ENCODE results near the gene KDM4C.
"Not testable (repeated sequence)": the region's sequence is repeated elsewhere in the genome, so short reads cannot be mapped to it uniquely, and the experiment has no call there.

The KDM4C gene

DNA sequence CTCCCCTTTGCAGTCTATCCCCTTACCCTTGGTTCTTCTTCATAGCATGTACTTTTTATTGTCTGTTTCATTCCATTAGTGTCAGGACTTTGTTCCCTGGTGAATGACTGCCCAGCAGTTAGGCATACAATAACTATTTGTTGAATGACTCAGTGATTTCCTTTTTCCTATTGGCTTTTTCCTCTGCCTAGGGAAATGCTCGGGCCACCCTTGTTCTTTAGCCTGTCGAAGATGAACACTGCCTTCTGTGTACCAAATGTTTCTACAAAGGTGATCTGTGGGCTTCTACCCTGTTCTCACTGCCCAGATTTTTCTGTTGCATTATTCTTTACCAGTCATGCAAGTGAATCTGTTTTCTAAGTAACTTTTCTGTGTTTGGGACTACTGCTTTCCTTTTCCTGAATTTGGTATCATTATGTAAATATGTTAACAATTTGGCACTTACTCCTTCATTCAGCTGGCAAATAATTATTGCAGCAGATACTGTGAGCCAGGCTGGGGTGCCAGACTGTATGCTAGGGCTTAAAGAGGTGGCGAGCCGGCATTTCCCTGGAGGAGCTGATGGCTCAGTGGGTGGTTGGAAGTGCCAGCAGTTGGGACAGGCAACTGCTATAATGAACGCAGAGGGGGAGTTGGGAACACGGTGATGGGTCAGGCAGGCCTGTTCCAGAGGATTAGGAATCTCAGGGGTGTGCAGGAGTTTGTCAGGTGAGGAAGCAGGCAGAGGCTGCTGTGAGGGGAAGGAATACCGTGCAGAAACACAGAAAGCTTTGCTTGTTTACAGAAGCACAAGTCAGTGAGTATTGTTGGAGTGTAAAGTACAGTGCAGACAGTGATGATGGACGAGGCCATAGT, 30.6 kb downstream of the KDM4C start:
- DNase-seq = no peak
- Histone ChIP-seq H3K27me3 (no peaks in the 10 kb centered on the region), H3K36me3 (no peaks in the 10 kb centered on the region), H3K9me3 (no peaks in the 10 kb centered on the region), H3K4me1 (no peaks in the 10 kb centered on the region), H3K4me3 (ENCODE audit: low read depth, low read length) (no peak overlapping the region)
- TF ChIP-seq, protein P1, sequence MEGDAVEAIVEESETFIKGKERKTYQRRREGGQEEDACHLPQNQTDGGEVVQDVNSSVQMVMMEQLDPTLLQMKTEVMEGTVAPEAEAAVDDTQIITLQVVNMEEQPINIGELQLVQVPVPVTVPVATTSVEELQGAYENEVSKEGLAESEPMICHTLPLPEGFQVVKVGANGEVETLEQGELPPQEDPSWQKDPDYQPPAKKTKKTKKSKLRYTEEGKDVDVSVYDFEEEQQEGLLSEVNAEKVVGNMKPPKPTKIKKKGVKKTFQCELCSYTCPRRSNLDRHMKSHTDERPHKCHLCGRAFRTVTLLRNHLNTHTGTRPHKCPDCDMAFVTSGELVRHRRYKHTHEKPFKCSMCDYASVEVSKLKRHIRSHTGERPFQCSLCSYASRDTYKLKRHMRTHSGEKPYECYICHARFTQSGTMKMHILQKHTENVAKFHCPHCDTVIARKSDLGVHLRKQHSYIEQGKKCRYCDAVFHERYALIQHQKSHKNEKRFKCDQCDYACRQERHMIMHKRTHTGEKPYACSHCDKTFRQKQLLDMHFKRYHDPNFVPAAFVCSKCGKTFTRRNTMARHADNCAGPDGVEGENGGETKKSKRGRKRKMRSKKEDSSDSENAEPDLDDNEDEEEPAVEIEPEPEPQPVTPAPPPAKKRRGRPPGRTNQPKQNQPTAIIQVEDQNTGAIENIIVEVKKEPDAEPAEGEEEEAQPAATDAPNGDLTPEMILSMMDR (IDR thresholded peaks at IDR 0.05; ENCODE audit: low read depth, low read length) = no peak

DNA sequence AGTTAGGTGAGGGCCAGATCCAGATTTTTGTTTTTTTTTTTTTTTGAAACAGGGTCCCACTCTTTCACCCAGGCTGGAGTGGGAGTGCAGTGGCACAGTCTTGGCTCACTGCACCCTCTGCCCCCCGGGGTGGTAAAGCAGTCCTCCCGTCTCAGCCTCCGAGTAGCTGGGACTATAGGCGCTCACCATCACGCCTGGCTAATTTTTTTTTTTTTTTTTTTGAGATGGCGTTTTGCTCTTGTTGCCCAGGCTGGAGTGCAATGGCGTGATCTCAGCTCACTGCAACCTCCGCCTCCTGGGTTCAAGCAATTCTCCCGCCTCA, 31.2 kb downstream of the KDM4C start:
- not testable (repeated sequence) for H3K9me3 ChIP-seq; H3K36me3 ChIP-seq; H3K4me3 ChIP-seq (ENCODE audit: low read depth, low read length); H3K27me3 ChIP-seq; H3K4me1 ChIP-seq; DNase-seq

DNA sequence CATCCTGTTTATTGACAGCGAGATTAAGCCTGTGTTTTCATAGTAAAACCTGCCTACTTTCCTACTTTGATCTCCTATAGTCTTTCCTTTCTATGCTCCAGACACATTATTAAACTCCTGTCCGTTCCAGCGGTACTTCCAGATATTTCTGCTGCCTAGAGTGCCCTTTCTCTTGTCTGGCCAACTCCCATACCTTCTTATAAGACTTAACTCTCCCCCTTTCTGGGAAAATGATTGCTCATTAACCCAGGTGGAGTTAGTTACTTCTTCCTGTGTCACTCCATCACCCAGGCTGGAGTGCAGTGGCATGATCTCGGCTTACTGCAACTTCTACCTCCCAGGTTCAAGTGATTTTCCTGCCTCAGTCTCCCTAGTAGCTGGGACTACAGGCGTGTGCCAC, 33.1 kb downstream of the KDM4C start:
- Histone ChIP-seq H3K36me3 (peaks cover 4% of the 10 kb centered on the region), H3K4me1 (no peaks in the 10 kb centered on the region), H3K27me3 (no peaks in the 10 kb centered on the region), H3K4me3 (ENCODE audit: low read depth, low read length) (no peak overlapping the region), H3K9me3 (no peaks in the 10 kb centered on the region)
- TF ChIP-seq, protein P1 (IDR thresholded peaks at IDR 0.05; ENCODE audit: low read depth, low read length) = no peak
- no peak for DNase-seq

DNA sequence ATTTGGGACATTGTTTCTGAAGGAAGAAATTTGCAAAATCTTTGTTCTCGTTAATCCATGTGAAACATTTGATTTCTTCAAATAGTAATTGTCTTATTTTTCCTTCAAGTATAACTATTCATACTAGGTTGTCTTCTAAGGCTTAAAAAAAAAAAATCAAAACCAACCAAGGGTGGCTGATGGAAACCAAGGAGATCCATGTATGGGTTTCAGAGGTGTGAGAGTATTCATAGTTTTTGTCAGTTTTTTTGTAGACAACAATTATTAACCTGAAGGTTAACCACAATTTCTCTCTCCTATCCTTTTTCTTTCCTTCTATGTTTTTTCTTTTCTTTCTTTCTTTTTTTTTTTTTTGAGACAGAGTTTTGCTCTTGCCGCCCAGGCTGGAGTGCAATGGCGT, 35.4 kb downstream of the KDM4C start:
- H3K9me3 ChIP-seq = no peaks in the 10 kb centered on the region
- H3K4me1 ChIP-seq = no peaks in the 10 kb centered on the region
- no peak overlapping the region for H3K4me3 ChIP-seq (ENCODE audit: low read depth, low read length)
- TF ChIP-seq, protein P1 (IDR thresholded peaks at IDR 0.05; ENCODE audit: low read depth, low read length) = no peak
- peaks cover 4% of the 10 kb centered on the region for H3K36me3 ChIP-seq
- no peak for DNase-seq
- no peaks in the 10 kb centered on the region for H3K27me3 ChIP-seq

DNA sequence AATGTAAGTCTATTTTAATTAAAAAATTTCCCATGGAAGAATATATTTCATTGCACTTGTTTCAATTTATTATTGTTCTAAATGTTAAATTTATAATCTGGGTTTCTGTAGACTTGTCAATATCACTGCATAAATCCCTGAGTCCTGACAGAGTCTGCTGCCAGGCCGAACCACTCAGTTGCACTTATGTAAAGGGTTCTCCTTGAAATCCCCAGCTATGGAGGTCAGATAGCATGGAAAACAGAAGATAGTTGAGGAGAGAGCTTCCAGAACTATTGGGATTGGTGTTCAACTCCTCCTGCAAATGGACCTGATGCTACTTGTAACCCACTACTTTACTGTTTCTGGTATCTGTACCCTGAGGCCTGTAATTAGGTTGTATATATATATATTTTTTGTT, 37.2 kb downstream of the KDM4C start:
- no peak for DNase-seq
- Histone ChIP-seq H3K4me1 (no peaks in the 10 kb centered on the region), H3K9me3 (no peaks in the 10 kb centered on the region), H3K36me3 (peaks cover 4% of the 10 kb centered on the region), H3K27me3 (no peaks in the 10 kb centered on the region), H3K4me3 (ENCODE audit: low read depth, low read length) (no peak overlapping the region)
- TF ChIP-seq, protein P1 (IDR thresholded peaks at IDR 0.05; ENCODE audit: low read depth, low read length) = no peak

DNA sequence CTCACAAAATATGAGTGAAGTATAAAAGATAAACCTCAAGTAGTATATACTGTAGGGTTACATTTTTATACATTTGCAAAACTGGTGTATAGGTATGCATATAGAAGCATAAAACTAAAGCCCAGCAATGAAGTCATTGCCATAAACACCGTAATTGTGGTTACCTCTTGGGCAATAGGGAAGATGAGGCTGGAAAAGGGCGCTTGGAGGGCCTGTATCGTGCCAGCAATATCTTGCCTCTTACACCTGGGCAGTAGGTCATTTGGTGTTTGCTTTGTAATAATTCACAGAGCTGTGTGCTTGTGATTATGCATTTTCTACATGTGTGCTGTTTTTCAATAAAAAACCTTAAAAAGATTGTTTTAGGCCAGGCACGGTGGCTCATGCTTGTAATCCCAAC, 45.2 kb downstream of the KDM4C start:
- Histone ChIP-seq H3K9me3 (no peaks in the 10 kb centered on the region), H3K36me3 (no peaks in the 10 kb centered on the region; the same call in 1 of the 2 replicates), H3K27me3 (no peaks in the 10 kb centered on the region), H3K4me1 (no peaks in the 10 kb centered on the region), H3K4me3 (ENCODE audit: low read depth, low read length) (no peak overlapping the region)
- no peak for DNase-seq
- TF ChIP-seq, protein P1 (IDR thresholded peaks at IDR 0.05; ENCODE audit: low read depth, low read length) = no peak

Measured in BE2C (cell line).